Hematopoietic multipotent progenitor cell (in vitro differentiated cells): ENCODE measurements around the gene ARMH4. TPM values are rescaled to one million over a fixed set of nuclear protein-coding genes. Genes with fewer than 3 reads are reported as not detected.
A peak's percentile ranks its signal among the peaks of the same experiment; 100 is the strongest.

Source experiments
- DNase-seq, 3 donors: peaks; one replicate each; pipeline ENCODE4 v3.0.0-alpha.2; 2011 to 2015; ENCODE audit warnings: low read depth in 2 of 3, low spot score in 2 of 3
- total RNA-seq: library from RNA; depleted of rRNA; stranded (reverse); fragments of >200 nt; gene quantifications from one replicate; pipeline ENCODE4 v1.2.3, GENCODE V29; 2012

ARMH4 gene
- total RNA-seq, 1 donor = 1.1 TPM

DNA sequence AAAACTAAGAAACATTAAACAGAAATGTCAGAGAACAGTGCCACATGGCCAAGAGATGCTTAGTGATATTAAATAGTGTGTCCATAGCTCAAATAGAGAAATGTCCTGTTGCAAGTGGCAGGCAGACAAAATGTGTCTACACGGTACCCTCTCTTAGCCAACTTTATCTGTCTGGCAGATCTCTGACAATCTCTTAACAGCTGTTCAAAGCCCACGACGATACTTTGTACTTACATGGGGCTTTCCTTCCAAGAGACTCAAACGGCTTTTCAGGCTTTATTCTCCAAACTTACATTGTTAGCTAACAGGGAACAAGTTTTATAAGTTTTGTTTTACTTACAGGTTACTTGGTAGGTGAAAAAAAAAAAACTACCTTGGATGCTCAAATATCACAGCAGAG is 45.6 kb downstream of the ARMH4 start:
- no peak for DNase-seq

DNA sequence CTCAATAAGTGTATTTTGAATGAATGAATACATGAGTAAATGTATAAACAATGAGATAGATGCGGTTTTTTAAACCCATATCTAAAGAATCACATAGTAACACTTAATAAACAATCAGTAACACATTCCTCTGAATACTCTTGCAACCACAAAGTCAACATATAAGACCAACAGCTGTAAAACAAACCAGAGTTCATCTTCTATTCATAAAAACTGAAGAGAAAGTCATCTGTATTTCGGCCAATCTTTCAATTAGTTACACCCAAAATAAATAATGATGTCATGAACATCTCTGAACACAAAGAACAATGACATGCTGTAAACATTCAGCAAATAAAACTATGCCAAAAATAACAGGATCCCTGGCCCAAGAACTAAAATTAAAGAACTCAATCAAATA is 47.2 kb downstream of the ARMH4 start:
- no peak for DNase-seq

GRCh38 chr14:58100735-58101368 is 51.2 kb downstream of the ARMH4 start:
- DNase-seq = no peak

GRCh38 chr14:58099682-58100081 is 52.3 kb downstream of the ARMH4 start:
- no peak for DNase-seq

- no peak for DNase-seq
Measured at GRCh38 chr14:58098507-58098906, 53.5 kb downstream of the ARMH4 start.

DNA sequence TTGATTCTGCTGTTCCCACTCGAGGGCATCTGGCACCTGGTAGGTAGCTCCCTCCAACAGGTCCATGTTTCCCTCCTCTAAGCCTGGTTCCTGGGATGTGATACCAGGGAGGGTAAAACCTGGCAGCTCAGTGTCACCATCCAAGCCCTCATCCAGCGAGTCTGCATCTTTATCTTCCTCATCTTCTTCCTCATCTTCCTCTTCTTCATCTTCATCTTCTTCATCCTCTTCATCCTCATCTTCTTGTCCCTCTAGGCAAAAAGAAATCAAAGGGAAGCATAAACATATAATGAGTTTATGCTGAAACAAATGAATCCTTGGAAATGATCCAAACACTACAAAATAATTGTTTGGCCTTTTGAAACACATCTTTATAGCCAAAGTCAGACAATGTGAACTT is 55.3 kb downstream of the ARMH4 start:
- DNase-seq = no peak

DNA sequence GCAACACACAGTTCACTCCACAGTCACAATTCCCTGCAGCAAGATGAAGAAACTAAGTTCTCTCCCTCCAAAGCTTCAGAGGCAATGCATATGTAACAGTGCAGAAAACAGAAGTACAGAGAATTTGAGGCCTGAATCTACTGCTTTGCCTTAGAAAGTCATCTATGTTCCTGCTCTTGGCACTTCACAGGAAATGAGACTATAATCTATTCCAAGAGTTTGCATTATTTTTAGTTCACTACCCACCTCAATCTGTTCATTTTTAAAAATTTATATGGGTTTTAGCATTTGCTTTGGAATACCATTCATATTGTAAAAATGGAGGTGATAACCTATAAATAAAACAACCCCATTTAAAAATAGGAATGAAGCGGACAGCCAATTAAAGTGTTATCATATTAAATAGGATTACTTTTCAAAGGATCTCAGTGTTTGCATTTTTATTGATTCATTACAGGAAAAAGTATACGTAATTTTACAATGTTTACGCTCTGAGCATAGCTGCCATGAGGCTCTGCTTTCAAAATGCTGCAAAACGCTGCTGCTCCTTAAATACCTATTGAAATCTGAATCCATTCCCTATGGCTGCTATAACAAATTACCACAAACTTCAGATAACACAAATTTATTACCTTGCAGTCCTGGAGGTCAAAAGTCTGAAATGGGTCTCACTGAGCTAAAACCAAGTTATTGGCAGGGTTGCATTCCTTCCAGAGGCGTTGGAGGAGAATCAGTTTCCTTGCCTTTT is 60.0 kb downstream of the ARMH4 start:
- no peak for DNase-seq

- no peak for DNase-seq
Measured at GRCh38 chr14:58089612-58090011, 62.4 kb downstream of the ARMH4 start.

DNA sequence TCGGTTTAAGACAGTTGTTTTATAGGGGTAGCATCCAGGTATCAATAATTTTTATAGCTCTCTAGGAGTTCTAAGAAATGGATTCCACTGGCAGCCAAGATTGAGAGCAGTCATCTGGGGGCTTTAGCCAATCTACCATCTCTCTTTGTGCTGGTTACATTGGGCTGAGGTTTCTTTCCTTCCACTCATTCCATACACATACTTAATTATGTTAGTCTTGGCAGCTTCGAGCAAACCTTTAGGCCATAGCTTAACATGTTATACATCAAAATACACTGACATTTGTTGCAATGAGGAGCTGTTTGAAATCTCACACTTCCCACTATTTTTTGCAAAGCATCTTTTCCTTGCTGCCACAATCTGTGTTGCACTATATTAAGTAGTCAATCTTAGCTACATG is 63.1 kb downstream of the ARMH4 start:
- DNase-seq = no peak

DNA sequence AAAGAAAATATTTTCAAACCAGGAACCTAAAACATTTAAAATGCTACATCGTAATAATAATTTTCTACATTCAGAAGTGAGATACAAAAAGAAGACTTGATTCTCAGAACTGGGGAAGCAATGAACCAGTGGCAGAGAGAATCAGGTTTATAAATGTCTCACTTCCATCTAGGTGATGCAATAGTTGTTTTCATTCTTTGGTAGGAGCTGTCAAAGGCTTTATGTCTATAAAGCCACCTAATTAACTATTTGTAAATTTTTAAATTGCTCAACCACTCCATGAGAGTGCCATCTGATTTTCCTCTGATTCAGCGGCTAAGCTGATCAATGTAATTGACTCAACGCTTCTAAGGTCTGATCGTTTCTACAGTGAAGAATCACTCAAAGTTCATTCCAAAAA is 66.1 kb downstream of the ARMH4 start:
- no peak for DNase-seq

DNA sequence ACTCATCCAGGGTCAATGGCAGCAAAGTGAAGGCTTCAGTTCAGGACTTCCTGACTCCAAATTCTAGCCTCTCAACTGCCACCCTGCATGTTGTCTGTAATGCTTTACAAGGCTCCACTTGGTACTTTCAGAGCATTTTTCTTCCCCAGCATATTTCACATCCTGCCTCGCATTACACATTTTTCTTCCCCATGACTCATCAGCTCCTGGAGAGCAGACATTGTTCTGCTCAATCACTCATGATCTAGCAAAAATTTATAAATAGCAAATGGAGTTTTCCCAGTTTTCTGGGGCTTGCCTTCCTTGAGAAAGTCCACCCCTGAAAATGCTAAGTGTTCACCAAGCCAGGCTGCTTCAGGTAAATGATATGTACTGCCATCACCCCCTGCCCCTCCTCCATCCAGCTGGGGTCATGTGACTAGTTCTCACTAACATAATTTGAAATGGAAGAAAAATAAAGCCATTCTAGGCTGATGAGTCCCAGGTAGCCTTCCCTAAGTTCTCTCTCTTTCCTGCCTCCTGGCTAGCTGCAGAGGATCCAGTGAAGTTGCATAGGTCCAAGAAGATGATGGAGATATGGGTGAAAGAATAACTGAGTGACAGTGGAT is 69.4 kb downstream of the ARMH4 start:
- DNase-seq = peak in 2 of 3 donors; percentile 27 to 36

DNA sequence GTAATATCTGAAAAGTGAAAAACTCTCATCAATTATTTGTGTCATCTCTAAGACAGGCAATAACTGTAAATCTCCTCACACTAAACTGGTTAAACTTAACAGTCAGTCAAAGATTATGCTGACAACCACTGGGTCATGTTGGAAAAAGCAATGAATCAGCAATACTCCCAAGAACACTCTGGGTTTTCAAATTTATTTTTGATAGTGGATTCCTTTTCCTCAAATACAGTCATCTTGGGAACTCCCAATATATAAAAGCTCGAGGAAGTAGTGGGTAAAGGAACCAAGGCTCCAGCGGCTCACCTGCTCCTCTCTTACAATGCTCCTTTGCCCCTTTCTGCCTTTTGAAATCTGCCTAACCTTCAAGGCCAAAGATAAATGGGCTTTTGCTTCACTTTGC is 70.0 kb downstream of the ARMH4 start:
- no peak for DNase-seq

- no peak for DNase-seq
Measured at GRCh38 chr14:58078471-58078870, 73.5 kb downstream of the ARMH4 start.

GRCh38 chr14:58078068-58078467 is 73.9 kb downstream of the ARMH4 start:
- no peak for DNase-seq

DNA sequence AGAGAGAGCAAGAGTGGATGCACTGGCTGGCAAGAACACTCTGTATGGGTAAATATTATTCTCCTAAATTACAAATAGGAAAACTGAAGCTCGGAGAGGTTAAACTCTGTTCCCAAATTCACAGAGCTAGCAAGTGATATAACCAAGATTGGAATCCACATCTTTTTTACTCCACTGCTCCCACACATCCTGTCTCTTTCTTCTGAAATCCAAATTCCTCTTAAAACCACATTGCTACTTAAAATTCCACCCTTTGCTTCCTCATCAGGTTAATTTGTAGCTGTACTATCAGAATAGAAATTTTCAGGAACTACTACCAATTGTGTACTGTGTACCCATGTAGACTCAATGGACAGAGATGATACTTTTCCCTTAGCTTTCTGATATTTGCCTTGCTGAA is 74.4 kb downstream of the ARMH4 start:
- DNase-seq = no peak

GRCh38 chr14:58073516-58073915 is 78.5 kb downstream of the ARMH4 start:
- DNase-seq = no peak

GRCh38 chr14:58072288-58073071 is 79.5 kb downstream of the ARMH4 start:
- peak; percentile 5 to 85 (median 70) for DNase-seq

DNA sequence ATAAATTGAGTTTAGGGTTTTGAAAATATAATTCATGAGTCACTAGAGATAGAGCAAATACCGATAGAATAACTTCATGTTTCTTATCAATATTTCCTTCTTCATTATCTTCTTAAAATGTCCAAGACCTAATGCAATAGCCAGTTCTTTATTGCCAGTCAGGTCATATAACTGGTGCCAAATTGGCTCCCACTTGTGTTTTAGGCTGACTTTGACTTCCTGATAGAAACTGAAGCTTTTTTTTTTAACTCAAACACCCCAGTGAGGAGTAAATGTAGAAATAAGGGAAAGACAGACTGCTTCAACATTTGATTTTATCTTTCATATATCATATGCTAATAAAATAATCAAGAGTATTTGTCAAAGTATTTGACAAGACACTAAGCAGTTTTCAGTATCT is 80.7 kb downstream of the ARMH4 start:
- DNase-seq = no peak

- DNase-seq = no peak
Measured at GRCh38 chr14:58068306-58068705, 83.7 kb downstream of the ARMH4 start.

DNA sequence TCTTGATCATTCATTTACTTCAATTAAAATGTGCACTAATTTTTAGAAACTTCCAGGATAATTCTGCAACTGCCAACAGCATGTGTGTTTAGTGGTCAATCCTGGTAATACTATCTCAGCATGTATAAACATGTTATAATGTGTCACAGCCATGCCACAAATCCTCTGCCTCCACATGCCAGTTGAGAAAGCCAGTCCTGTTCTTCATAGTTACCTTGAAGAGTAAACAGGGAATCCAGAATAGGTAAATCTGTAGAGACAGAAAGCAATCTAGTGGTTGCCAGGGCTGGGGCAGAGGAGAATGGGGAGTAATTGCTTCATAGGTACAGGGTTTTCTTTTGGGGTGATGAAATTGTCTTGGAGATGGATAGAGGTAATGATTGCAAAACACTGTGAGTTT is 85.9 kb downstream of the ARMH4 start:
- no peak for DNase-seq

DNA sequence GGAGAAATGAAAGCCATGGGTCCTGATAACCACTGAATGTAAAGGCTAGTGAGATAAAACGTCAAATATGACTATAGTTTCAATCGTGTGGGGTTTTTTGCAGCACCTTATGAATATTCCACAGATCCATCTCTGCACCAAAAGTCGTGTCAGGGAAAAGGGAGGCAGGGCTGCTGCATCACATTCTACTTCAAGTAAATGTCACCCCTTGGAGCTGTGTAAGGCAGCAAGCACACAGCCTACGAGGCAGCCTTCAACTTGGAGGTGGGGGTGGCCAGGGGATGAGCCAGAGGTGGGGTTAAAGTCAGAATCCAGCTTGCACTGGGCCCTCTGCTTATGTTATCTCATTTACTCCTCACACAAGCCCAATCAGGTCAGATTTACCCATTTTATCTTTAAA is 90.4 kb downstream of the ARMH4 start:
- DNase-seq = no peak
